Immature natural killer cell (primary cell): Measurements from ENCODE around the gene RSPO3. TPM values are rescaled to one million over a fixed set of nuclear protein-coding genes. Genes with fewer than 3 reads are reported as not detected.

Experiments used
- DNase-seq, 3 donors: peaks; one replicate each; pipeline ENCODE4 v3.0.0; 2022; ENCODE audit warnings: mixed read lengths in 1 of 3
- H3K27ac Mint-ChIP-seq, 6 donors: one replicate each; pipeline ENCODE4 v1.8.0; 2020; ENCODE audit warnings: mixed read lengths in 6 of 6, mild to moderate bottlenecking in 5 of 6, inconsistent platforms in 4 of 6, moderate library complexity in 3 of 6
- H3K27me3 Mint-ChIP-seq, 3 donors: one replicate each; pipeline ENCODE4 v1.8.0; 2020 to 2021; ENCODE audit warnings: low read depth in 3 of 3, mild to moderate bottlenecking in 3 of 3, mixed read lengths in 3 of 3, moderate library complexity in 3 of 3, inconsistent platforms in 1 of 3
- H3K36me3 Mint-ChIP-seq, 3 donors: one replicate each; pipeline ENCODE4 v1.8.0; 2020; ENCODE audit warnings: mixed read lengths in 3 of 3, inconsistent platforms in 2 of 3, mild to moderate bottlenecking in 2 of 3
- H3K4me1 Mint-ChIP-seq, 2 donors: one replicate each; pipeline ENCODE4 v1.8.0; 2020; ENCODE audit warnings: inconsistent platforms in 2 of 2, mild to moderate bottlenecking in 2 of 2, mixed read lengths in 2 of 2, moderate library complexity in 1 of 2
- H3K4me3 Mint-ChIP-seq, 5 donors: one replicate each; pipeline ENCODE4 v1.8.0; 2020; ENCODE audit warnings: mild to moderate bottlenecking in 5 of 5, mixed read lengths in 5 of 5, inconsistent platforms in 3 of 5, moderate library complexity in 3 of 5
- H3K9me3 Mint-ChIP-seq, 6 donors: one replicate each; pipeline ENCODE4 v1.8.0; 2020; ENCODE audit warnings: mild to moderate bottlenecking in 6 of 6, mixed read lengths in 6 of 6, inconsistent platforms in 4 of 6, moderate library complexity in 3 of 6
- polyA plus RNA-seq, 3 donors: library from polyadenylated mRNA; unstranded; fragments of 300-500 nt; fragmentation: Illumina TruSeq; gene quantifications; one replicate each; pipeline ENCODE4 v1.2.3, GENCODE V29; 2021

The RSPO3 gene
- polyA plus RNA-seq, 3 donors from 2014 or later = not detected

- no peaks in the 10 kb centered on the region for H3K4me1 Mint-ChIP-seq
- H3K9me3 Mint-ChIP-seq = no peaks in the 10 kb centered on the region
- H3K27me3 Mint-ChIP-seq = peaks cover 1 to 8% (median 2%) of the 10 kb centered on the region in 3 donors
Measured at GRCh38 chr6:127182501-127182900, 64.0 kb downstream of the RSPO3 start.

DNA sequence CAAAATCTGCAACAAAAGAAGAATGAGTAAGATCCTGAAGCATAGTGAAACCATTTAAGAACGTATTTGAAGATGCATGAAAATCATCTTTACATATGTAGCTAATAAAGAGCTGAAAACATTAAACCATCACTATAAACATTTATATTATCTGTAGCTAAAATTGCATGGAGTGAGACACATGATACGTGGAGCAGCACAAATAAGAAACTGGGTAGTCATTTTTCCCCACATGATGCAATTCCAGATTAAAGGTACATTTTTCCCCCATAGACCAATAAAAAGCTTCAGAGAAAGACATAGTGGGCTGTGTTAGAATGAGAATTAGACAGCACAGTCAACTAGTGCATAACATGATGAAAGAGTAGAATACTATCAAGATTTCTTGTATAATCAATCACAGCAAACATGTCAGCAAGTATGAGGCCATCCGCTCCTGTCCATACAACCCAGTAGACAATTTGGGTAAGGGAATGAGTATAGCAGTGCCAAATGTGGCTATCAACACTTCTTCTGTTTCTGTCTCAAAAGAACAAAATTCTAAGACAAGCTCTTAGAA, 67.0 kb downstream of the RSPO3 start:
- Mint-ChIP-seq H3K4me1 (no peaks in the 10 kb centered on the region), H3K4me3 (no peak overlapping the region), H3K9me3 (no peaks in the 10 kb centered on the region), H3K36me3 (no peaks in the 10 kb centered on the region), H3K27me3 (peaks cover 0 to 8% (median 2%) of the 10 kb centered on the region in 3 donors), H3K27ac (no peak overlapping the region)
- no peak for DNase-seq

More at GRCh38 chr6:127182501-127182900, 64.0 kb downstream of the RSPO3 start:
- no peak for DNase-seq
- Mint-ChIP-seq H3K27ac (no peak overlapping the region), H3K36me3 (no peaks in the 10 kb centered on the region), H3K4me3 (no peak overlapping the region)

DNA sequence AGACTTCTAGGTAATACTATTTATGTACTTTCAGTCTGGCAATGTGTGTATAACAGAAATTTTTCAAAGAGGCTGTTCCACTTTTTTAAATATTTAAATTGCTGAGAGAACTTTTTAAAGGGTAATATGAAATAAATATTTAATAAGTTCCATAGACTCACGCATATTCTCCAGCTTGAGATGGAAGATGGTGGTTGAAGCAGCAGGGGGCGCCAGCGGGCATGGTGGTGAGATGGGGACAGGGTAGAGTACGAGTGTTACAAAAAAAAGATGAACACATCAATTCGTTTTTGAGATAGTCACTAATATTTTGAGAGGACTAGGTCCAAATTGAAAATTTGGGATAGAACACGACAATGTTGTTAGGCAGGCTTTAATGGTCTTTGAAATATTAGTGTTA, 68.4 kb downstream of the RSPO3 start:
- H3K27me3 Mint-ChIP-seq = peaks cover 0 to 8% (median 2%) of the 10 kb centered on the region in 3 donors
- DNase-seq = peak in 1 of 3 donors; percentile 2

DNA sequence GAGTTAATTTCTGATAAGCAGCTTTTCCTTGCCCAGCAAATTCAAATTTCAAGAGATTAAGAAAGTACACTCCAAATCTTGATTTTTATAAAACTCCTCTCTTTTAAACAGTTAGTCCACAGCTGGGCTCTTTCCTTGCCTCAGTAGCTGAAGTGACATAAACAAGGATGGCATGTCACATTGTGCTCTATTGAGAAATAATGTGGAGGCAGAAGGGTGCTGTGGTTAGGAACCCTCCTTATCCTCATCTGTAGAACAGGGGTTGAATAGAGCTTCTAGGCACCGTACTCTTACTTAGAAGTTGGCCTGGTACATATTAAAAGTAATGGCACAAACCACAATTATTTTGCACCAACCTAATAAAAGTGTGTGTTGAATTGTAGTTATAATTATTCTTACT, 70.3 kb downstream of the RSPO3 start:
- Mint-ChIP-seq H3K27ac (no peak overlapping the region), H3K36me3 (no peaks in the 10 kb centered on the region), H3K9me3 (no peaks in the 10 kb centered on the region), H3K4me1 (no peaks in the 10 kb centered on the region), H3K4me3 (no peak overlapping the region), H3K27me3 (peaks cover 0 to 2% (median 2%) of the 10 kb centered on the region in 3 donors)
- DNase-seq = no peak

More for the DNA sequence above, 68.4 kb downstream of the RSPO3 start:
- Mint-ChIP-seq H3K4me3 (no peak overlapping the region), H3K9me3 (no peaks in the 10 kb centered on the region), H3K36me3 (no peaks in the 10 kb centered on the region), H3K4me1 (no peaks in the 10 kb centered on the region), H3K27ac (no peak overlapping the region)

DNA sequence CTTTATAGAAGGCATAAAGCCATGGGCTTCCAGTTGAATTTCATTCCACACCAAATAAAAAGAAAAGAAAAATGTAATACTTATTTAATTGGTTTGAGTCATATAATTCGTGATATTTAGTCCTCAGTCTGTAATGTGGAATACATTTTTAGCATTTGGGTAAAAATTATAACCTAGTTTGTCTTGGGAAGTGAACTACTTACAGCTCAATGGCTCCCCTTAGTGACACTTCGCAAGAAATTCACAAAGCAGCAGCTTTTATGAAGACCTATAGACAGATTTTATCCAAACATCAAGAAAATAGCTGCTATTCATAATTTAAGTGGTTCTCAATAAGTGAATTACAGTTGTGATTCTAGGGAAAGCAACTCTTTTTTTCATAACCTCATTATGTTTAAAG, 72.1 kb downstream of the RSPO3 start:
- Mint-ChIP-seq H3K27me3 (peaks cover 0 to 2% (median 1%) of the 10 kb centered on the region in 3 donors), H3K27ac (no peak overlapping the region), H3K4me1 (no peaks in the 10 kb centered on the region), H3K4me3 (no peak overlapping the region), H3K9me3 (no peaks in the 10 kb centered on the region), H3K36me3 (no peaks in the 10 kb centered on the region)
- DNase-seq = no peak

DNA sequence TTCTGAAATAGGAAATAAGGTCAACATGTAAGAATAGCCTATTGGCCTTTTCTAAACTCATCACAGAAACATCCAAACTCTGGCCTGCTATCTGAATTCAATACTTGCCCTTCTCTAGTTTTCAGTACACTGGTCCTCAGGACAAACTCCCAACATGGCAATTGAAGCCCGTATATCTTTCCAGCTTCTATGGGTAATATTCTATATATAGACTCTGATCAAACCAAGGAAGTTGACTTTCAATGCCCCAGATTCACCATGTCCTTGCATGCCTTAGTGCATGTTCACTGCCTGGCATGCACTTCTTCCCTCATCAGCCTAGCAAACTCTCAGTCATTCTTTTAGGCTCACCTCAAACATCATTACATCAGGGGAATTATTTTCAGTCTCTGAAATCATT, 73.2 kb downstream of the RSPO3 start:
- H3K36me3 Mint-ChIP-seq = no peaks in the 10 kb centered on the region
- H3K9me3 Mint-ChIP-seq = no peaks in the 10 kb centered on the region
- no peak overlapping the region for H3K27ac Mint-ChIP-seq
- no peak overlapping the region for H3K4me3 Mint-ChIP-seq
- DNase-seq = no peak
- no peaks in the 10 kb centered on the region for H3K27me3 Mint-ChIP-seq
- no peaks in the 10 kb centered on the region for H3K4me1 Mint-ChIP-seq

GRCh38 chr6:127192911-127193541, 74.6 kb downstream of the RSPO3 start:
- no peaks in the 10 kb centered on the region for H3K27me3 Mint-ChIP-seq
- H3K36me3 Mint-ChIP-seq = no peaks in the 10 kb centered on the region
- DNase-seq = no peak
- H3K4me3 Mint-ChIP-seq = no peak overlapping the region
- no peaks in the 10 kb centered on the region for H3K4me1 Mint-ChIP-seq
- H3K9me3 Mint-ChIP-seq = no peaks in the 10 kb centered on the region
- no peak overlapping the region for H3K27ac Mint-ChIP-seq

GRCh38 chr6:127195833-127196232, 77.4 kb downstream of the RSPO3 start:
- H3K4me3 Mint-ChIP-seq = no peak overlapping the region
- H3K27me3 Mint-ChIP-seq = no peaks in the 10 kb centered on the region
- DNase-seq = no peak
- no peak overlapping the region for H3K27ac Mint-ChIP-seq
- no peaks in the 10 kb centered on the region for H3K36me3 Mint-ChIP-seq
- no peaks in the 10 kb centered on the region for H3K9me3 Mint-ChIP-seq
- H3K4me1 Mint-ChIP-seq = no peaks in the 10 kb centered on the region

DNA sequence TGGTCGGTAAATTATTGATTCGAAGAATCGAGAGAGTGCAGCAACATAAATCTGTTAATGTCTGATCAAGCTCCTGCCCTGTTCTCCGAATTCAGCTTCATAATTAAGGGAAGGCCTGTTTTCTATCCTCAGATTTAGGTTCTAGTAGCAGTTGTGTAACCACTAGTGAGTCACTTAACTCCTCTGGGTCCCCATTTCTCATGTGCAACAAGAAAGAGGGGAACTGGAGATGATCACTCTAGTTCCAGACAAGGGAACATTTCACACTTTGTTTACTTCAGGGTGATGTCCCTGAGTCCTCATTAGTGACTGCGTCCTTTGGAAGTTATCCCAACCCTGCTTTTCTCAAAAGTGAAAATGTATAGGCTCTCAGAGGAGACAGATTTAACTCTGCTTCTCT, 80.1 kb downstream of the RSPO3 start:
- Mint-ChIP-seq H3K27ac (no peak overlapping the region), H3K36me3 (no peaks in the 10 kb centered on the region), H3K27me3 (no peaks in the 10 kb centered on the region), H3K4me3 (no peak overlapping the region), H3K4me1 (no peaks in the 10 kb centered on the region), H3K9me3 (no peaks in the 10 kb centered on the region)
- no peak for DNase-seq

GRCh38 chr6:127199470-127199869, 81.0 kb downstream of the RSPO3 start:
- Mint-ChIP-seq H3K27me3 (peaks cover 0 to 4% (median 0%) of the 10 kb centered on the region in 3 donors), H3K36me3 (no peaks in the 10 kb centered on the region), H3K4me3 (no peak overlapping the region), H3K27ac (no peak overlapping the region), H3K4me1 (no peaks in the 10 kb centered on the region), H3K9me3 (no peaks in the 10 kb centered on the region)
- no peak for DNase-seq

- no peaks in the 10 kb centered on the region for H3K36me3 Mint-ChIP-seq
- H3K9me3 Mint-ChIP-seq = no peaks in the 10 kb centered on the region
- DNase-seq = no peak
- H3K27ac Mint-ChIP-seq = no peak overlapping the region
- H3K4me3 Mint-ChIP-seq = no peak overlapping the region
- peaks cover 0 to 4% (median 0%) of the 10 kb centered on the region in 3 donors for H3K27me3 Mint-ChIP-seq
- H3K4me1 Mint-ChIP-seq = no peaks in the 10 kb centered on the region
Measured at GRCh38 chr6:127200114-127200513, 81.6 kb downstream of the RSPO3 start.

DNA sequence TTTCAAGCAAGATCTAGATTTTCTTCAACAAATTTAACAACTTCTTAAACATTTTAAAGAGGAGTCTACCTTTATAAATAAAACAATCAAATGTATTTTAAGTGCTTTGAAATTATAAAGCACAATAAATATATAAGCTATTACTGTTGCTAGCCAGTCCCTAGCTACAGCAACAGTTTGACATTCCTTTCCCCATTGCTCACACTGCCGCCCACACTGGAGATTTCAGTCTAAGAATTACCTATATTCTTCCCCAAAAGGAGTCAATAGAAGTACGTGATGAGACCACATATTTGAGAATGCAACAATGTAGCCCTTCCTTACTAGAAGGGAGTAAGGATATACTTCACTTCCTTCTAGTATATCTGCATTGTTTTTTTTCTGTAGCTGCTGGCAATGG, 82.8 kb downstream of the RSPO3 start:
- no peaks in the 10 kb centered on the region for H3K36me3 Mint-ChIP-seq
- H3K27me3 Mint-ChIP-seq = peaks cover 0 to 4% (median 0%) of the 10 kb centered on the region in 3 donors
- H3K27ac Mint-ChIP-seq = no peak overlapping the region
- no peaks in the 10 kb centered on the region for H3K4me1 Mint-ChIP-seq
- no peak overlapping the region for H3K4me3 Mint-ChIP-seq
- H3K9me3 Mint-ChIP-seq = no peaks in the 10 kb centered on the region
- DNase-seq = no peak

GRCh38 chr6:127202676-127203075, 84.2 kb downstream of the RSPO3 start:
- DNase-seq = no peak
- Mint-ChIP-seq H3K36me3 (no peaks in the 10 kb centered on the region), H3K9me3 (no peaks in the 10 kb centered on the region), H3K27ac (no peak overlapping the region), H3K4me1 (no peaks in the 10 kb centered on the region), H3K27me3 (peaks cover 0 to 4% (median 2%) of the 10 kb centered on the region in 3 donors), H3K4me3 (no peak overlapping the region)

GRCh38 chr6:127204281-127204680, 85.8 kb downstream of the RSPO3 start:
- no peak overlapping the region for H3K4me3 Mint-ChIP-seq

DNA sequence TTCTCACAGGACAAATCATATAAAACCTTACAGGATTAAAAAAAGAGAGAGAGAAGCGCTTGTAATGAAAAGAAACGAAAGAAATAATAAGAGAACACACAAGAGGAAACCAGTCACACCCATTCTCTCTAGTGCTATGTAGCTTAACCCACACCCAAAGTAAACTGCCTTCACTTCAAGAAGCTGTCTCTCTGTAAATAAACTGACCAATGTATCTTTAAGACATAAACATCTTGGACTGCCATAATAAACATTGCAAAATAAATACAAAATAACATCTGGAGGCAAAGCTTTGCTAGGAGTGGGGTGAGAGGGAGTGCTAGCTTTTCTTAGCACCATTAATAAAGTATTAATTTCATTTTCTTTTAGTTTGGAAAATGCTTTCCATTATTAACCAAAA, 86.6 kb downstream of the RSPO3 start:
- Mint-ChIP-seq H3K27me3 (peaks cover 0 to 5% (median 5%) of the 10 kb centered on the region in 3 donors), H3K36me3 (no peaks in the 10 kb centered on the region), H3K4me1 (no peaks in the 10 kb centered on the region), H3K9me3 (no peaks in the 10 kb centered on the region), H3K4me3 (no peak overlapping the region), H3K27ac (no peak overlapping the region)
- no peak for DNase-seq

More at GRCh38 chr6:127204281-127204680, 85.8 kb downstream of the RSPO3 start:
- no peak for DNase-seq
- Mint-ChIP-seq H3K27me3 (peaks cover 0 to 5% (median 5%) of the 10 kb centered on the region in 3 donors), H3K27ac (no peak overlapping the region), H3K4me1 (no peaks in the 10 kb centered on the region), H3K36me3 (no peaks in the 10 kb centered on the region), H3K9me3 (no peaks in the 10 kb centered on the region)
